ENCODE data around the gene CDH13. TPM values are rescaled to one million over a fixed set of nuclear protein-coding genes. Genes with fewer than 3 reads are reported as not detected.

CDH13 gene
- total and polyA plus RNA-seq, 7 donors = 6.1 to 30.7 (median 22.8) TPM

- DNase-seq (no peak), ATAC-seq (no peak)
- H3K36me3 ChIP-seq (ENCODE audit: insufficient read depth in 1 of 2, low read depth in 1 of 2) = no peaks in the 10 kb centered on the region
- H3K4me1 ChIP-seq = no peaks in the 10 kb centered on the region
- WGBS, 3 donors = 83 to 91% (median 90%) methylated on average over 4 of the region's 4 CpGs
- TF ChIP-seq CTCF (IDR thresholded peaks at IDR 0.05) = no peak
- no peak overlapping the region for H3K27ac ChIP-seq
- intact Hi-C loops (cut with DNase I) = no loop called here
- H3K27me3 ChIP-seq (ENCODE audit: insufficient read depth in 3 of 3, low read length in 2 of 3) = no peaks in the 10 kb centered on the region
- no peaks in the 10 kb centered on the region for H3K9me3 ChIP-seq
- H3K4me3 ChIP-seq = no peak overlapping the region
Measured at GRCh38 chr16:83134638-83135037, 507.9 kb downstream of the CDH13 start.

GRCh38 chr16:83136419-83136818 lies 509.6 kb downstream of the CDH13 start:
- H3K27ac ChIP-seq = no peak overlapping the region
- intact Hi-C loops (cut with DNase I) = no loop called here
- H3K36me3 ChIP-seq (ENCODE audit: insufficient read depth in 1 of 2, low read depth in 1 of 2) = no peaks in the 10 kb centered on the region
- DNase-seq = no peak
- H3K27me3 ChIP-seq (ENCODE audit: insufficient read depth in 3 of 3, low read length in 2 of 3) = no peaks in the 10 kb centered on the region
- no peaks in the 10 kb centered on the region for H3K4me1 ChIP-seq
- no peak overlapping the region for H3K4me3 ChIP-seq
- no peaks in the 10 kb centered on the region for H3K9me3 ChIP-seq
- TF ChIP-seq CTCF (IDR thresholded peaks at IDR 0.05) = no peak
- 82 to 93% (median 87%) methylated on average over 6 to 9 of the region's 9 CpGs for WGBS, 3 donors
- no peak for ATAC-seq

- TF ChIP-seq CTCF (IDR thresholded peaks at IDR 0.05) = no peak
- H3K9me3 ChIP-seq = no peaks in the 10 kb centered on the region
- no peak for DNase-seq
- no peak overlapping the region for H3K4me3 ChIP-seq
- H3K36me3 ChIP-seq (ENCODE audit: insufficient read depth in 1 of 2, low read depth in 1 of 2) = no peaks in the 10 kb centered on the region
- no peak overlapping the region for H3K27ac ChIP-seq
- WGBS, 3 donors = 53 to 62% (median 61%) methylated on average over 5 of the region's 5 CpGs
- ATAC-seq = no peak
- intact Hi-C loops (cut with DNase I) = no loop called here
- no peaks in the 10 kb centered on the region for H3K27me3 ChIP-seq (ENCODE audit: insufficient read depth in 3 of 3, low read length in 2 of 3)
- H3K4me1 ChIP-seq = no peaks in the 10 kb centered on the region
Measured at GRCh38 chr16:83136924-83137323, 510.2 kb downstream of the CDH13 start.

- WGBS, 3 donors = 47 to 64% (median 48%) methylated on average over 17 of the region's 17 CpGs
- ATAC-seq (no peak), DNase-seq (no peak)
- Histone ChIP-seq H3K27me3 (ENCODE audit: insufficient read depth in 3 of 3, low read length in 2 of 3) (no peaks in the 10 kb centered on the region), H3K9me3 (no peaks in the 10 kb centered on the region), H3K36me3 (ENCODE audit: insufficient read depth in 1 of 2, low read depth in 1 of 2) (no peaks in the 10 kb centered on the region), H3K4me3 (peak overlapping the region; percentile 28), H3K27ac (no peak overlapping the region), H3K4me1 (no peaks in the 10 kb centered on the region)
- TF ChIP-seq CTCF (IDR thresholded peaks at IDR 0.05) = no peak
- intact Hi-C loops (cut with DNase I) = no loop called here
Measured at GRCh38 chr16:83137326-83137781, 510.6 kb downstream of the CDH13 start.

GRCh38 chr16:83137894-83138293 lies 511.1 kb downstream of the CDH13 start:
- Histone ChIP-seq H3K4me3 (peak overlapping the region; percentile 28), H3K27me3 (ENCODE audit: insufficient read depth in 3 of 3, low read length in 2 of 3) (no peaks in the 10 kb centered on the region), H3K27ac (no peak overlapping the region), H3K9me3 (no peaks in the 10 kb centered on the region), H3K36me3 (ENCODE audit: insufficient read depth in 1 of 2, low read depth in 1 of 2) (no peaks in the 10 kb centered on the region), H3K4me1 (no peaks in the 10 kb centered on the region)
- 76 to 79% (median 79%) methylated on average over 5 of the region's 5 CpGs for WGBS, 3 donors
- DNase-seq (no peak), ATAC-seq (no peak)
- intact Hi-C loops (cut with DNase I) = no loop called here
- no peak for TF ChIP-seq CTCF (IDR thresholded peaks at IDR 0.05)

All from psoas muscle (tissue), 8 donors.